Activated CD8-positive, alpha-beta memory T cell treated with anti-CD3 and anti-CD28 coated beads, Interleukin-2, amount 50 U/mL, for 48 hours (primary cell): ENCODE results near the gene LYZ.
A peak's percentile ranks its signal among the peaks of the same experiment; 100 is the strongest.
"Not testable (repeated sequence)": the region's sequence is repeated elsewhere in the genome, so short reads cannot be mapped to it uniquely, and the experiment has no call there.

Experiments used
- DNase-seq: peaks from one replicate; pipeline ENCODE4 v3.0.0-alpha.2; 2020

Gene LYZ

GRCh38 chr12:69348162-69348938 is at the start of gene LYZ:
TSS of gene LYZ (plus strand) at chr12:69348381. CDS start at chr12:69348409, 28 bp downstream.
- no peak for DNase-seq

GRCh38 chr12:69298947-69299346 is 49.2 kb upstream of the LYZ start:
- DNase-seq, result no peak

- DNase-seq, result no peak
These were observed 43.9 kb upstream of the LYZ start for GRCh38 chr12:69304284-69304683.

GRCh38 chr12:69309461-69309860 is 38.7 kb upstream of the LYZ start:
- DNase-seq, result no peak

- DNase-seq, result no peak
These were observed 35.0 kb upstream of the LYZ start for GRCh38 chr12:69313209-69313608.

- DNase-seq, result not testable (repeated sequence)
These were observed 31.4 kb upstream of the LYZ start for GRCh38 chr12:69316784-69317183.

- DNase-seq, result not testable (repeated sequence)
These were observed 30.9 kb upstream of the LYZ start for GRCh38 chr12:69317233-69317632.

- no peak for DNase-seq
These were observed 30.0 kb upstream of the LYZ start for GRCh38 chr12:69318225-69318624.

GRCh38 chr12:69321351-69321750 is 26.8 kb upstream of the LYZ start:
- DNase-seq, result no peak

GRCh38 chr12:69324797-69325466 is 23.2 kb upstream of the LYZ start:
- DNase-seq, result no peak

GRCh38 chr12:69328426-69328825 is 19.8 kb upstream of the LYZ start:
- no peak for DNase-seq

- DNase-seq, result no peak
These were observed 18.3 kb upstream of the LYZ start for GRCh38 chr12:69329669-69330428.

GRCh38 chr12:69330475-69331473 is 17.4 kb upstream of the LYZ start:
- peak; percentile 78 for DNase-seq

- DNase-seq, result no peak
These were observed 16.7 kb upstream of the LYZ start for GRCh38 chr12:69331519-69331908.

- no peak for DNase-seq
These were observed 16.1 kb upstream of the LYZ start for GRCh38 chr12:69331909-69332684.

- DNase-seq, result no peak
These were observed 15.3 kb upstream of the LYZ start for GRCh38 chr12:69332815-69333358.

- no peak for DNase-seq
These were observed 14.0 kb upstream of the LYZ start for GRCh38 chr12:69334158-69334557.

- no peak for DNase-seq
These were observed 10.7 kb upstream of the LYZ start for GRCh38 chr12:69337311-69338090.

- no peak for DNase-seq
These were observed 9.9 kb upstream of the LYZ start for GRCh38 chr12:69338120-69338859.

GRCh38 chr12:69338936-69339335 is 9.2 kb upstream of the LYZ start:
- no peak for DNase-seq
